IPS-18a (cell line): Measurements from ENCODE around the gene USP11.

Source experiments
- H3K27ac ChIP-seq: one replicate; pipeline ENCODE4 v1.5.1; 2013; ENCODE audit warnings: low read length
- H3K27me3 ChIP-seq: one replicate; pipeline ENCODE4 v1.6.1; 2013; ENCODE audit warnings: mild to moderate bottlenecking, low read length; ENCODE audit not compliant: control insufficient read depth, insufficient read depth
- H3K36me3 ChIP-seq: one replicate; pipeline ENCODE4 v1.6.1; 2013; ENCODE audit warnings: low read depth, low read length; ENCODE audit not compliant: control insufficient read depth
- H3K4me1 ChIP-seq: one replicate; pipeline ENCODE4 v1.6.1; 2013; ENCODE audit warnings: low read depth, low read length; ENCODE audit not compliant: control insufficient read depth
- H3K4me3 ChIP-seq: one replicate; pipeline ENCODE4 v1.5.1; 2013; ENCODE audit warnings: low read length
- H3K9ac ChIP-seq: one replicate; pipeline ENCODE4 v1.6.1; 2013; ENCODE audit warnings: mild to moderate bottlenecking, low read length, moderate library complexity
- H3K9me3 ChIP-seq: one replicate; pipeline ENCODE4 v1.6.1; 2013; ENCODE audit warnings: low read depth, low read length; ENCODE audit not compliant: control insufficient read depth

USP11 gene

GRCh38 chrX:47206316-47206715 lies 26.5 kb upstream of the USP11 start:
- H3K4me3 ChIP-seq = no peak overlapping the region
- no peaks in the 10 kb centered on the region for H3K27me3 ChIP-seq
- peaks cover 86% of the 10 kb centered on the region for H3K36me3 ChIP-seq
- H3K27ac ChIP-seq = no peak overlapping the region
- peaks cover 13% of the 10 kb centered on the region for H3K9me3 ChIP-seq
- no peaks in the 10 kb centered on the region for H3K4me1 ChIP-seq
- no peak overlapping the region for H3K9ac ChIP-seq

DNA sequence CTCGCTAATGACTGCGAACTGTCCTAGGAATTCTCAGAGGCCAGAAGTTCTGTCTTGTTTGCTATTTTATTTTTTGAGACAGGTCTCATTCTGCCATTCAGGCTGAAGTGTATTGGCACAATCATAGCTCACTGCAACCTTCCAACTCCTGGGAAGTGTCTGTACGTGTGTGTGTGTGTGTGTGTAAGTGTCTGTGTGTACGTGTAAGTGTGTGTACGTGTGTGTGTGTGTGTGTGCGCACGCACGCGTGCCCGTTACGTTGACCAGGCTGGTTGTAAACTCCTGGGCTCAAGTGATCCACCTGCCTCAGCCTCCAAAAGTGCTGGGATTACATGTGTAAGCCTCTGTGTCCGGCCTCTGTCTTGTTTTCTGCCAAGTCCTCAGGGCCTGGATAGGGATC lies 24.7 kb upstream of the USP11 start:
- Histone ChIP-seq H3K27ac (no peak overlapping the region), H3K4me3 (no peak overlapping the region), H3K4me1 (no peaks in the 10 kb centered on the region), H3K9ac (no peak overlapping the region), H3K27me3 (no peaks in the 10 kb centered on the region), H3K9me3 (peaks cover 11% of the 10 kb centered on the region), H3K36me3 (peaks cover 86% of the 10 kb centered on the region)

DNA sequence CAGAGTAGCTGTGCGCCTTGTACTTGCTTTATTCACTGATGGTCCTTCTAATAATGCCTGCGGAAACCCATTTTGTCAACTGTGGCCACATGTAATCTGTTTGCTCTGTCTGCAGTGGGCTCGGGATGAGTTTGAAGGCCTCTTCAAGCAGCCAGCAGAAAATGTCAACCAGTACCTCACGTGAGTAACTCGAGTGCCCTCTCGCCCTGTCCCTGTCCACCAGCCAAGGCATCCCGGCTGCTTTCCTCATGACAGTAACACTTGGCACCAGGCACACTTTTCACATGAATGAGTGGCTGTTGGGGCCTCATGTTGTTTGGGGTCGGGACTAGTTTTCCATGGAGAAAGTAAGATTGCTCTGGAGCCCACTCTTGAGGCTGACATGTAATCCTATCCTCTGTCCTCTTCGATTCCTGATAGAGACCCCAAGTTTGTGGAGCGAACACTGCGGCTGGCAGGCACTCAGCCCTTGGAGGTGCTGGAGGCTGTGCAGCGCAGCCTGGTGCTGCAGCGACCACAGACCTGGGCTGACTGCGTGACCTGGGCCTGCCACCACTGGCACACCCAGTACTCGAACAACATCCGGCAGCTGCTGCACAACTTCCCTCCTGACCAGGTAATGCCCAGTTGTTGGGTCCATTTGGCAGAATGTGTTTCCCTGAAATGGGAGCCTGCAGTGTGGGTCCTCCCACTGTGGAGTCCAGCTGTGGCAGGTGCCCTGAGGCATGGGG lies 23.1 kb upstream of the USP11 start:
- H3K9ac ChIP-seq = no peak overlapping the region
- peaks cover 88% of the 10 kb centered on the region for H3K36me3 ChIP-seq
- H3K27me3 ChIP-seq = no peaks in the 10 kb centered on the region
- no peak overlapping the region for H3K27ac ChIP-seq
- no peaks in the 10 kb centered on the region for H3K4me1 ChIP-seq
- H3K9me3 ChIP-seq = peaks cover 11% of the 10 kb centered on the region
- H3K4me3 ChIP-seq = no peak overlapping the region

DNA sequence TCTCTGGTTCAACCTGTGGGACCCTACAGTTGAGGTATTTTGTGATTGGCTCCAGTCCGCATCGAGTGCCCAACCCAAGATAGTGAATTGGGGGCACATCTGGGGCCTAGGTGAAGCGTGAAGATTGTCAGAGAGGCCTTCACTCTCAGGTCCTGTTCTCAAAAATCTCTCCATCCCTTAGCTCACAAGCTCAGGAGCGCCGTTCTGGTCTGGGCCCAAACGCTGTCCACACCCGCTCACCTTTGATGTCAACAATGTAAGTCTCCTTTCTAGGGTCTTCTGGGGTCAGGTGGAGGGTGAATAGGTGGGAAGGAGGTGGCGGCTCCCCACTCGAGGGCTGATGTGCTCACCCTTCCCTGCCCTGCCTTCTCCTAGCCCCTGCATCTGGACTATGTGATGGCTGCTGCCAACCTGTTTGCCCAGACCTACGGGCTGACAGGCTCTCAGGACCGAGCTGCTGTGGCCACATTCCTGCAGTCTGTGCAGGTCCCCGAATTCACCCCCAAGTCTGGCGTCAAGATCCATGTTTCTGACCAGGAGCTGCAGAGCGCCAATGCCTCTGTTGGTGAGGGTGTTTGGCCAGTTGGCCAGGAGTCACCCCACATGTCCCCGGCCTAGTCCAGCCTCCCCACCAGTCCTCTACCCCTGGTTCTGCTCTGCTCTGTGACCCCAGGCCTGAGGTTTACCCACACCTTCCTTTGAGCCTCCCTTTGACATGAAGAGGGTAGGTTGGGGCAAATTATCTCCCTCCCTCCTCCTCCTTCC lies 22.0 kb upstream of the USP11 start:
- H3K9ac ChIP-seq = no peak overlapping the region
- peaks cover 87% of the 10 kb centered on the region for H3K36me3 ChIP-seq
- H3K4me3 ChIP-seq = no peak overlapping the region

DNA sequence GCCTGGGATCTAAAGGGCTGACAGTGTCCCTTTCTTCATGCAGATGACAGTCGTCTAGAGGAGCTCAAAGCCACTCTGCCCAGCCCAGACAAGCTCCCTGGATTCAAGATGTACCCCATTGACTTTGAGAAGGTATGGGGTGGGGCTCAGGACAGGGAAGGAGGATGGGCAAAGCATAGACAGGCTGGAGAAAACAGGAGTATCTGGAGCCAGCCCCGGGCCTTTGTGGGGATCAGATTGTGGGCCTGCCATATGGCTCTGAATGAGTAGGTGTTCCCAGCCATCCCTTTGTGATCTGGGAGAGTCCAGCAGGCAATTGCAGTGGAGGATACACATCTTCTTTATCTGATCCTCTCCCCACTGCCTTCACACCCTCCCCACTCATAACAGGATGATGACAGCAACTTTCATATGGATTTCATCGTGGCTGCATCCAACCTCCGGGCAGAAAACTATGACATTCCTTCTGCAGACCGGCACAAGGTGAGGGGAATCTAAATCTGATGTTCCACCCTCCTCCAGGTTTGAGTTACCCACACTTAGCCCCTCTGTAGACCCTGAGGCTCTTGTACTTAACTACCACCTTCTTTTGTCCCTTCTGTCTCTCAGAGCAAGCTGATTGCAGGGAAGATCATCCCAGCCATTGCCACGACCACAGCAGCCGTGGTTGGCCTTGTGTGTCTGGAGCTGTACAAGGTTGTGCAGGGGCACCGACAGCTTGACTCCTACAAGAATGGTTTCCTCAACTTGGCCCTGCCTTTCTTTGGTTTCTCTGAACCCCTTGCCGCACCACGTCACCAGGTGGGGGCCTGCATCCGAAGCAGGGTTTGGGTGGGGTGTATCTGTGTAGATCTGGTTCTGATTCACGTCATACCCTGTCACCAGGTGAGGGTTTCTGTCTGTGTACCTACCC lies 20.2 kb upstream of the USP11 start:
- H3K4me1 ChIP-seq = no peaks in the 10 kb centered on the region
- H3K9ac ChIP-seq = no peak overlapping the region
- peaks cover 11% of the 10 kb centered on the region for H3K9me3 ChIP-seq
- no peak overlapping the region for H3K27ac ChIP-seq
- H3K36me3 ChIP-seq = peaks cover 69% of the 10 kb centered on the region
- H3K4me3 ChIP-seq = no peak overlapping the region
- no peaks in the 10 kb centered on the region for H3K27me3 ChIP-seq

More for the DNA sequence above, 22.0 kb upstream of the USP11 start:
- Histone ChIP-seq H3K9me3 (peaks cover 16% of the 10 kb centered on the region), H3K27me3 (no peaks in the 10 kb centered on the region), H3K4me1 (no peaks in the 10 kb centered on the region), H3K27ac (no peak overlapping the region)

- Histone ChIP-seq H3K27ac (no peak overlapping the region), H3K27me3 (no peaks in the 10 kb centered on the region), H3K9me3 (peaks cover 6% of the 10 kb centered on the region), H3K4me3 (no peak overlapping the region), H3K9ac (no peak overlapping the region), H3K36me3 (peaks cover 59% of the 10 kb centered on the region), H3K4me1 (no peaks in the 10 kb centered on the region)
These were observed 18.3 kb upstream of the USP11 start for GRCh38 chrX:47214435-47215077.

DNA sequence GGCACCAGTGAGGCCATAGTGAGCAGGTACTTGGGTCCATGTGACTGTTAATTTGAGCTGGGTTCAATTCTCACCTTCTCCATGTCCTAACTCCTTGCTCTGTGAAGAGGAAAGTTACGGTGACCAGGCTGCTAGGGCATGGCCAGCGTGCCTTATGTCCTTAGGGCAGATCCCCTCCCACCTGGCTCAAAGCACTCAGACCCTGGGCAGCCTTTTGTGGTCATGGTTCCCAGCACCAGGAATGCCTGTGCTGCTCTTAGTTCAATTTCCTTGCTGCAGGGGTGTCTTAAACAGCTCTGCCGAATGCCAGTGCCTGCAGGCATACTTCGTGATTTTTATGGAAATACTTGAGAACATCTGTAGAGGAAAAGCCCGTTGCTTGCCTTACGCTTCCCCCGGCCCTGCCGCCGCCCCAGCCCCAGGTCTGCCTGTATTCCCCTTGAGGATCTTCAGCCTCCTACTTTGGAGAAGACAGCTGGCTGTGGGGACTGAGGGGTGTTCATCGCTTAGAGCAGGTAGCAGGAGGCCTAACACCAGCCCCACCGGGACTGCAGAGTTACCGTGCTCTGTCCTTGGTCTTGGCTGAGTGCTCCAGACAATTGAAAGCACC lies 17.4 kb upstream of the USP11 start:
- Histone ChIP-seq H3K36me3 (peaks cover 50% of the 10 kb centered on the region), H3K4me3 (no peak overlapping the region), H3K4me1 (no peaks in the 10 kb centered on the region), H3K27ac (no peak overlapping the region), H3K9me3 (peaks cover 6% of the 10 kb centered on the region), H3K9ac (no peak overlapping the region), H3K27me3 (no peaks in the 10 kb centered on the region)

DNA sequence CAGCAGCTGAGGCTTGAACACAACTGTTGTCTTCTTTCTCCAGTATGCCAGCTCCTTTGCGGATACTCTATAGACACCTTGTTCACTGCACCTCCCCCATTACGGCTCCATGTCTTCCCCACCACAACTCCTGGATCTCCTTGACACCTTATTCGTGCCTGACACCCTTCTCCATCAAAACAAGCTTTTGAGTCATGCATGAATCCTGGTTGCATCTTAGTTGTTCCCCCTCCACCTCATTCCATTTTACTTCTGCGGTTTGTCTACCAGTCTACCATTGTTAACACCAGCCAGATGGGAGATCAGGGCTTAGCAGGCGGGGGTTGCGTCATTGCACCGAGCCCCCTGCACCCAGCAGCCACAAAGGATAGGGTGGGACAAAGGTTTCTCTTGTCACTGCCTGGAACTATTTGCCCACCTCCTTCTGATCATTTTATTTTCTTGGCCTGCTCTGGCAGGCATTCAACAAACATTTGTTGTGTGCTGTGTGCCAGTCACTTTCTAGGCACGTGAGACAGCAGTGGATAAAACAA lies 16.4 kb upstream of the USP11 start:
- H3K27ac ChIP-seq = no peak overlapping the region

DNA sequence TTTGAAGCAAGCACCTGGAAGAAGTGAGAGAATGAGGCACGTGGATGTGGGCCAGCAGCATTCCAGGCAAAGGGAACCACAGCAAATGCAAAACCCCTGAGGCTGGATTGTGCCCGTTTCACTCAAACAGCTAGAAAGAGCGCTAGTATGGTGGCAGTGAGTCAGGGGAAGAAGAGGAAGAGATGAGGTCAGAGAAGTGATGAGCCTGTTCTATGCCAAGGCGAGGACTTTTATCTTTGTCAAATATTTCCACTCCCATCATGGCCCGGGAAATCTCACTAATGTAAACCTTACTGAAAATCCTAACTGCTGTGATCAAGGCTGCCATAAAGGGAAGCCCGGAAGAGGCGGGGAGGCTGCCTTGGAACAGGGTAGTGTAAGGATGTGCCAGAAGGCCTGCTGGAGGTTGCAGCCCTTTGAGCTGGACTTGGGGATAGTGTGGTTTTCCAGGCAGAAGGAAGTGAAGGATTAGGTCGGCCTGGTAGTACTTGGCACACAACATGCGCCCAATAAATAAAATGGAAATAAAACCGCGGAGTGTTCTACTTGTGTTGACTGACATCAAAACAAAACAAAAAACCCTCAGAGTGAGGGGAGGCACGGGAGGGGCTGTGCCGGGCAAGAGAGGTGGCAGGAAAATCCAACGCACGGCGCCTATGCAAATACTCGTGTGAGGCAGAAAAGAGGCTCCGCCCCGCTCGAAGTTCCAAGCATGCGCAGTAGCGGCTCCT lies 15.5 kb upstream of the USP11 start:
- H3K27me3 ChIP-seq = no peaks in the 10 kb centered on the region
- H3K4me3 ChIP-seq = no peak overlapping the region
- H3K9me3 ChIP-seq = peaks cover 6% of the 10 kb centered on the region
- peak overlapping the region; percentile 29 for H3K9ac ChIP-seq
- H3K36me3 ChIP-seq = peaks cover 31% of the 10 kb centered on the region
- H3K27ac ChIP-seq = no peak overlapping the region
- H3K4me1 ChIP-seq = no peaks in the 10 kb centered on the region

More for the DNA sequence above, 16.4 kb upstream of the USP11 start:
- Histone ChIP-seq H3K4me1 (no peaks in the 10 kb centered on the region), H3K27me3 (no peaks in the 10 kb centered on the region), H3K9ac (peak overlapping the region; percentile 29), H3K4me3 (no peak overlapping the region), H3K36me3 (peaks cover 40% of the 10 kb centered on the region), H3K9me3 (peaks cover 6% of the 10 kb centered on the region)

DNA sequence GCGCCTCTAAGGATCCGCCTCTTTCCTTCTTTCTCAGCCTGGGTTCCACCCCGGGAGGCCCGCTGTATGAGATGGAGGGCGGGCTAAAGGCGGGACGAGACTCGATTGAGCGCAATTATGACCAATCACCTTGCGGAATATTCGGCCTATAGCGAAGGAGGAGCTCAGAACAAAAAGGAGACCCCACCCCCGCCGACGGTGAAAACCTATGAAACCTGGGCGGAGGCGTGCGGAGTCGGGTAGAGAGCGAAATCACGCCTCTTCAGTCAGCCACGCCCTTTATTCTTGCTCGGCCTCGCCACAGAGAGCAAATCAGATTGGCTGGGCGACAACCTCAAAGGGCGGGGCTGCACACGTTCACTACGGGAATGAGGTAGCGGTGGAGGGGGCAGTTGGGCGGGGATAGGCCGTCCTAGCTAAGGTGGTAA lies 14.9 kb upstream of the USP11 start:
- Histone ChIP-seq H3K36me3 (peaks cover 27% of the 10 kb centered on the region), H3K4me3 (peak overlapping the region; percentile 81), H3K9ac (peak overlapping the region; percentile 88), H3K4me1 (no peaks in the 10 kb centered on the region), H3K27ac (peak overlapping the region; percentile 70), H3K27me3 (no peaks in the 10 kb centered on the region), H3K9me3 (peaks cover 6% of the 10 kb centered on the region)
